A673 (cell line): ENCODE data around the gene COA7. TPM values are rescaled to one million over a fixed set of nuclear protein-coding genes. Genes with fewer than 3 reads are reported as not detected.
A peak's percentile ranks its signal among the peaks of the same experiment; 100 is the strongest.
"Not testable (repeated sequence)": the region's sequence is repeated elsewhere in the genome, so short reads cannot be mapped to it uniquely, and the experiment has no call there.

ENCODE experiments used
- BruUV-seq: library from RNA; stranded (reverse); fragments of 400-500 nt; replicated peaks from 2 replicates; lab custom pipeline; 2021; lab: Mats Ljungman, UMichigan
- CTCF ChIA-PET: fragments of 300-600 bp; sonication (Branson Sonifier 250); formaldehyde crosslinking; loops from one replicate; lab custom pipeline; 2022; ENCODE audit warnings: antibody characterized with exemption; lab: Charles Lee
- POLR2A ChIA-PET: fragments of 300-600 bp; sonication (Branson Sonifier 250); formaldehyde crosslinking; loops from one replicate; lab custom pipeline; 2022; ENCODE audit warnings: antibody characterized with exemption; ENCODE audit not compliant: low non-redundant PET; lab: Charles Lee
- DNase-seq: peaks from one replicate; pipeline ENCODE4 v3.0.0-alpha.2; 2015; ENCODE audit warnings: low spot score
- H3K27ac ChIP-seq: fragments of 200-600 bp; sonication (generic); 2 replicates; pipeline ENCODE4 v1.5.1; 2016; ENCODE audit warnings: mixed run types, low read depth, mild to moderate bottlenecking, mixed read lengths, antibody characterized with exemption, low read length; ENCODE audit not compliant: poor library complexity, severe bottlenecking
- H3K27me3 ChIP-seq: fragments of 200-600 bp; sonication (generic); replicated peaks from 2 replicates; pipeline ENCODE4 v1.6.1; 2017; ENCODE audit warnings: mixed run types, low read depth, mild to moderate bottlenecking, mixed read lengths, antibody characterized with exemption, low read length; ENCODE audit not compliant: insufficient read depth, poor library complexity
- H3K36me3 ChIP-seq: fragments of 200-600 bp; sonication (generic); 2 replicates; pipeline ENCODE4 v1.6.1; 2016; ENCODE audit warnings: mixed run types, mild to moderate bottlenecking, mixed read lengths, antibody characterized with exemption, low read length; ENCODE audit not compliant: insufficient read depth, poor library complexity, severe bottlenecking
- H3K4me1 ChIP-seq: fragments of 200-600 bp; sonication (generic); 2 replicates; pipeline ENCODE4 v1.6.1; 2017; ENCODE audit warnings: mixed run types, mild to moderate bottlenecking, mixed read lengths, antibody characterized with exemption, low read length; ENCODE audit not compliant: insufficient read depth, poor library complexity, severe bottlenecking
- H3K4me3 ChIP-seq: fragments of 200-600 bp; sonication (generic); 2 replicates; pipeline ENCODE4 v1.5.1; 2016; ENCODE audit warnings: low read depth, mixed run types, mild to moderate bottlenecking, mixed read lengths, low read length; ENCODE audit not compliant: poor library complexity, severe bottlenecking
- H3K9me3 ChIP-seq: fragments of 200-600 bp; sonication (generic); 2 replicates; pipeline ENCODE4 v1.6.1; 2016; ENCODE audit warnings: mixed run types, low read depth, mild to moderate bottlenecking, mixed read lengths, antibody characterized with exemption, low read length; ENCODE audit not compliant: poor library complexity, severe bottlenecking
- CTCF ChIP-seq: fragments of 300-800, 200-600 bp; sonication (generic); conservative IDR thresholded peaks from 2 replicates; pipeline ENCODE4 v1.5.1; 2017; ENCODE audit warnings: low read depth, mild to moderate bottlenecking, antibody characterized with exemption, low read length, moderate library complexity, mixed read lengths
- EZH2 ChIP-seq: fragments of 200-600 bp; sonication (generic); IDR thresholded peaks from 2 replicates; pipeline ENCODE4 v1.6.1; 2017; ENCODE audit warnings: borderline replicate concordance, low read depth, mild to moderate bottlenecking, mixed read lengths, antibody characterized with exemption, low read length; ENCODE audit not compliant: poor library complexity, severe bottlenecking
- intact Hi-C: fragments of 100-400 bp; cut with micrococcal nuclease; formaldehyde crosslinking; loops from one replicate; pipeline ENCODE4 v1.10.0; 2022; ENCODE audit not compliant: unreplicated experiment
- total RNA-seq: library from RNA; stranded (reverse); gene quantifications from 2 replicates; pipeline ENCODE4 v1.2.3, GENCODE V29; 2021

The COA7 gene
- total RNA-seq, 1 experiment from 2014 or later, result 53.4 TPM

GRCh38 chr1:52702886-52703787, 5.0 kb upstream of the COA7 start:
- no TSS peak for BruUV-seq
- ChIA-PET POLR2A (no interaction called here), CTCF (interaction anchor here (0.5 kb wide), 1 partner anchor 10 kb away, joined by 6 read pairs; no protein-coding TSS in a partner anchor)
- intact Hi-C loops, result loop anchor here (5.0 to 10.0 kb wide), 2 partner anchors 272 to 484 kb away; no protein-coding TSS in a partner anchor
- peaks cover 4% of the 10 kb centered on the region for H3K4me1 ChIP-seq
- H3K27me3 ChIP-seq, result no peaks in the 10 kb centered on the region
- TF ChIP-seq CTCF (no peak), EZH2 (no peak)
- no peaks in the 10 kb centered on the region for H3K36me3 ChIP-seq
- no peak overlapping the region for H3K27ac ChIP-seq
- no peaks in the 10 kb centered on the region for H3K9me3 ChIP-seq
- peak overlapping the region; percentile 33 for H3K4me3 ChIP-seq
- peak; percentile 78 for DNase-seq

GRCh38 chr1:52695627-52696026, 2.5 kb downstream of the COA7 start:
- Histone ChIP-seq H3K9me3 (no peaks in the 10 kb centered on the region), H3K4me1 (peaks cover 4% of the 10 kb centered on the region), H3K4me3 (no peak overlapping the region), H3K27me3 (no peaks in the 10 kb centered on the region), H3K27ac (no peak overlapping the region), H3K36me3 (peaks cover 17% of the 10 kb centered on the region)
- ChIA-PET CTCF (interaction anchor here (0.6 kb wide), 1 partner anchor 296 kb away, joined by 3 read pairs; no protein-coding TSS in a partner anchor), POLR2A (no interaction called here)
- DNase-seq, result no peak
- TF ChIP-seq EZH2 (no peak), CTCF (no peak)
- BruUV-seq, result TSS peak; percentile 32
- intact Hi-C loops, result no loop called here

GRCh38 chr1:52693843-52694242, 4.3 kb downstream of the COA7 start:
- BruUV-seq, result TSS peak; percentile 1
- CTCF ChIA-PET, result interaction anchor here (0.7 kb wide), 1 partner anchor 9 kb away, joined by 6 read pairs; no protein-coding TSS in a partner anchor
- no peak overlapping the region for H3K4me3 ChIP-seq

GRCh38 chr1:52693351-52693750, 4.8 kb downstream of the COA7 start:
- H3K9me3 ChIP-seq, H3K4me3 ChIP-seq, H3K27ac ChIP-seq, intact Hi-C loops, DNase-seq, H3K27me3 ChIP-seq, BruUV-seq, H3K4me1 ChIP-seq: not testable (repeated sequence)
- peaks cover 27% of the 10 kb centered on the region for H3K36me3 ChIP-seq
- ChIA-PET POLR2A (interaction anchor here (0.6 kb wide), 1 partner anchor 550 kb away, joined by 4 read pairs; no protein-coding TSS in a partner anchor), CTCF (interaction anchor here (0.7 kb wide), 1 partner anchor 10 kb away, joined by 6 read pairs; no protein-coding TSS in a partner anchor)

More at GRCh38 chr1:52693843-52694242, 4.3 kb downstream of the COA7 start:
- Histone ChIP-seq H3K27me3 (no peaks in the 10 kb centered on the region), H3K9me3 (no peaks in the 10 kb centered on the region), H3K27ac (no peak overlapping the region), H3K36me3 (peaks cover 23% of the 10 kb centered on the region), H3K4me1 (peaks cover 4% of the 10 kb centered on the region)
- TF ChIP-seq CTCF (no peak), EZH2 (no peak)
- intact Hi-C loops, result no loop called here
- POLR2A ChIA-PET, result interaction anchor here (0.6 kb wide), 1 partner anchor 551 kb away, joined by 4 read pairs; no protein-coding TSS in a partner anchor
- no peak for DNase-seq
